HG02852 (cell line): Measurements from ENCODE around the gene MAD1L1.

Experiments
- ATAC-seq: cut with Tn5 transposase; IDR thresholded peaks from one replicate; pipeline ENCODE4 v1.9.1; 2021; ENCODE audit warnings: mild to moderate bottlenecking, moderate library complexity; ENCODE audit not compliant: unreplicated experiment

MAD1L1 gene

DNA sequence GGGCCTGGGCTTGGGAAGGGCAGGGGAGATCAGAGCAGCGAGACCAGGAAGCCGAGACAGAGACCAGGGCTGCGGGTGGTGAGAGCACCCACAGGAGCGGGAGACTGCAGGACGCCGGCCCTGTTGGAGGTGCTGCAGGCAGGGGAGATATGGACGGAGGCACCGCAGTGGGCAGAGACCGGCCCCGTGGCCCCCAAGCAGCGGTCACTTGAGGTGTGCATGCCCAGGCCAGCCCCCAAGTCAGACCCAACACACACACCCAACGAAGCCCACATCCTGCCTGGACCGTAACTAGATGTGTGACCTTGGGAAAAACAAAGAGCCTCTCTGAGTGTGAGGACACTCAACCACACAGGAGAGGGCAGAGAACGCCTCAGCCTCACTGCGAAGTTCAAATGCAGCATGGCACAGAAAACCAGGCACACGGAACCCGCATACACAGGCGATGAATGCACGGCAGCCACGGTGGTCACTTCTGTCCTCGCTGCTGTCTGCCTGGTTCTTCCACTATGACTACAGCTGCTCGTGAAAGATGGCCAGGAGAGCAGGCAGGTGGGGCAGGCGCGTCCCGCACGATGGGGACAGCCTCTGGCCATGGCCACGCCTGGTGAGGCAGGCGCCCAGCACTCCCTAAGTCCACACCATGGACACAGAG, 214.7 kb downstream of the MAD1L1 start:
- no peak for ATAC-seq

DNA sequence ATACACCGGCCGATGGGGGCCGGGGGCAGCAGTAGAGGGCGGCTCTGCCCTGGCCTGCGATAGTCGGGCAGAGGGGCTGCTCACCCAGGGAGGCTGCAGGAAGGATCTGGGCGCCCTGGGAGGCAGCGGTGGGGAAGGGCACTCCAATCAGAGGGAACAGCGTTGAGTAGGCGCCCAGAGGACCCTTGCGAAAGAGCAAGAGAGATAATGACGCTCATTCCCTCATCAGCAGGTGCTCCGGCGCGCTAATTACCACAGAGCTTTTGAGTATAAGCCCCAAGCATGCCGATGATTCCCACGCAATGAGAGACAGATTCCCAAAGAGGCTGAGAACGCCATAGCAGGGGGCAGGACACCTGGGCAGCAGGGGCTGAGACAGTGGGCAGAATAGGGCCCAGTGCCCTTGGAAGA, 215.3 kb downstream of the MAD1L1 start:
- ATAC-seq = no peak

DNA sequence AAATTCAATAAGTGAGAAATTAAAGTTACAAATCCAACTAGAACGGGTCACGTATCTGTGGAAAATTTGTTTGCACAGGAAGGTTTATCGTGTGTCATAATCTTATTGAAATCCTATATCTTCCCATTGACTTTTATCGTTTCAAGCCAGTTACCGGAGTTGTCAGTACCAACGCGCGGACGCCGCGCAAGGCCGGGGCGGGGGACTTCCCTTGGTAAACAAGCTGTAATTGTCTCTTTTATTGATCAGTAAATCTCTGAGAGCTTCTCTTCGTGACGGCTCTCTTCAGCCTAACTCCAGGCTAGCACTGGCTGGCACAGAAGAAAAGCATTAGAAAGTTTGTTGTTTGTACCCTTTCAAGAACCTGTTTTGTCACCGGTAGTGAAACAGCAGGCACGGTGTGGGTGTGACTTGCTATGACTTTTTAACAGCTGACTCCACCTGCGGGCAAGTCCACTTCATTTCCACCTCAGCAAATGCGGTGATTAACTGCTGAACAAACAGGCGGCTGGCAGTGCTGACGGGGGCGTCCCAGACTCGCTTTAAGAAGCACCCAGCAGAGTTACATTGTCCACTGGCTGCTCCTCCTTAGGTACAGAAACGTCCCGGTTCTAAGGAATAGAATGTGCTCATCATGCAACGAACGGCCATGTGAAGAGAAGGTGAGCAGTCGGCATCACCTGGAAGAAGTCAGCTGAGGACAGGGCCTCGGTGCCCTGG, 215.8 kb downstream of the MAD1L1 start:
- no peak for ATAC-seq

DNA sequence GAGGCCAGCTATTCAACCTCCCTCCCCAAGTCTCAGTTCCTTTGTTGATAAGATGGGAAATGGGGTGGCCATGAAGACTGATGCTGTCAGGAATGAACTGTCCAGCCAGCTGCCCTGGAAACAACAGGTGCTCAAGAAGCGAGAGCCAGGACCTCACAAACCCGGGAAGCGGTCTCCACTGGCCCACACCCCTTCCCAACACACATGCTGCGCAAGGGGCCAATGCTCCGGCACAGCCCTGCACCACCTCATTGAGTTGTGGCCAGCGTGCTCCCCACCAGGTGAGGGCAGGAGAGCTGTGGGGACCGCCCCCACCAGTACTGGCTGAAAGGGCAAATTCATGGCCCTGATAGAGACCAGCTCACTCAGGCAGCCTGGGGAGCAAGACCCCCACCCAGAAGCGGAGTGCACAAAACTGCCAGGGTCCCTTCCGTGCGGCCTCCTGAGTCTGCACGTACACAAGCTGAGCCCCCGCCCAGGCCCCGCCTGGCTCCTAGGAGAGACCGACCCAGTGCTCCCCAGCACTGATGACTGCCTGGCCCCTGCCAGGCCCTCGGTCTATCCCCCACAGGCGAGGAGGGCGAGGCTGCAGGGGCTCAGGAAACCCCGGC, 216.6 kb downstream of the MAD1L1 start:
- no peak for ATAC-seq

DNA sequence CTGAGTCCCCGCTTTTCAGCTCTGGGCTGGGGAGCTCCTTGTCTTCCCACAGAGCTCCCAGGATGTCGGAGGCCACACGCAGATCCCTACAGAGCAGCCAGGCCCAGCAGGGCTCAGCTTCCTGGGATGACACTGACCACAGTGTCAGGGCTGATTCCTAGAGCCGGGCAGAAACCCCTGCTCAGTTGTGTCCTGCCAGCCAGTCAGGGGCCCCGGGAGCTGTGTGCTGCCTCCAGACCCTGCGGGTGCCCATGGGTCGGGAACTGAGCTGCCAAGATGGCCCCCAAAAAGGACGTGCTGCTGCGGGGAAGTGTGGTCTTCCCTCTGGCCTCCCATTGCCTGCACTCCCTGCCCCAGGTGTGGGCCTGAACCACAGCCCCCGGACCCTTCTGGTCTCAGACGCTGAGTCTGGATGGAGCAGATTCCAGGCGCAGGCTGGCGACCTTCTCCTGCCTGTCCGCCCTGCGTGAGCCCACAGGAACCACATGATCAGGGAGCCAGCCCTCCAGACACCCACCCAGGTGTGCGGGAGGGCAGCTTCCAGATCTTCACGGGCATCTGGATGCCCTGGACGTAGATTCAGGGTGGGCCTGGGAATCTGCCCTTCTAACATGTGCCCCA, 217.4 kb downstream of the MAD1L1 start:
- no peak for ATAC-seq

- no peak for ATAC-seq
These were observed 218.1 kb downstream of the MAD1L1 start for GRCh38 chr7:2014391-2015241.

DNA sequence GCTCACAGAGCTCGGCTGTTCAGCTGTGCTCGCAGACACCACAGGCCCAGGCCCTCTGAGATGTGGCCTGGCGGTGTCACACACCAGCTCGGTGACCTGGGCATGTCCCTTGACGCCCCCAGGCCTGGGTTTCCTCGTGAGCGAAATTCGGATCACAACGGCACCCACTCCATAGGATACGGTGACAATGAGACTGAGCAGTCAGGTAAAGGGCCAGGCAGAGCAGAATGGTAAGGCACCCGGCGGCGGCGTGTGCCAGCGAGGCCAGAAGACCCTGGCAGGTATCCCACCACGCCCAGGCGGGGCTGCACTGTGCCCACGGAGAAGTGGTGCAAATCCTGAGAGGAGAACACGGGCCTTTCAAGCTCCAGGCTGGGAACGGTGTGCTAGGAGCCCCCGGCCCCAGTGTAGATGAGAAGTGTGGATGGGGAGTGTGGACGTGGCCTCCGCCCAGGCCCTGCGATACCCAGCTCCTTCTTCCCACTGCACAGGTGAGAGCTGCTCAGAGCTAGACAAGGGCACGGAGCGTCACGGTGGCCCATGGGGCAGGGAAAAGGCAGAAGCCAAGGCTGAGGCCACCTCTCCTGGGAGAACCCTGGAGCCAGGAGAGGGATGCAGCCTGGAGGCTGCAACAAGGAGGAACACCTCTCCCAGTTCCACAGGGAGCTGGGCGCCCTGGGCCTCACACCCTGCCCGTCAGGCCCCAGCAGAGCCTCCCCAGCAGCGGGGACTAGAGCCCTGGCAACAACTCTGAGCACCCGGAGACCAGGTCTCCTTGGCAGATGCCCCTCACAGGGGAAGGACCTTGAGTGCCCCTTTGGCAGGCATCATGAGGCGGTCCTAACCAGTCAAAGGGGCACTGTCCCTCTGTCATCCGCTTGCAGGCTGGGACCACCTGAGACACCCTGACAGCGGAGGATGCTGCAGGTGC, 219.1 kb downstream of the MAD1L1 start:
- no peak for ATAC-seq

GRCh38 chr7:2012981-2013380, 219.8 kb downstream of the MAD1L1 start:
- no peak for ATAC-seq

DNA sequence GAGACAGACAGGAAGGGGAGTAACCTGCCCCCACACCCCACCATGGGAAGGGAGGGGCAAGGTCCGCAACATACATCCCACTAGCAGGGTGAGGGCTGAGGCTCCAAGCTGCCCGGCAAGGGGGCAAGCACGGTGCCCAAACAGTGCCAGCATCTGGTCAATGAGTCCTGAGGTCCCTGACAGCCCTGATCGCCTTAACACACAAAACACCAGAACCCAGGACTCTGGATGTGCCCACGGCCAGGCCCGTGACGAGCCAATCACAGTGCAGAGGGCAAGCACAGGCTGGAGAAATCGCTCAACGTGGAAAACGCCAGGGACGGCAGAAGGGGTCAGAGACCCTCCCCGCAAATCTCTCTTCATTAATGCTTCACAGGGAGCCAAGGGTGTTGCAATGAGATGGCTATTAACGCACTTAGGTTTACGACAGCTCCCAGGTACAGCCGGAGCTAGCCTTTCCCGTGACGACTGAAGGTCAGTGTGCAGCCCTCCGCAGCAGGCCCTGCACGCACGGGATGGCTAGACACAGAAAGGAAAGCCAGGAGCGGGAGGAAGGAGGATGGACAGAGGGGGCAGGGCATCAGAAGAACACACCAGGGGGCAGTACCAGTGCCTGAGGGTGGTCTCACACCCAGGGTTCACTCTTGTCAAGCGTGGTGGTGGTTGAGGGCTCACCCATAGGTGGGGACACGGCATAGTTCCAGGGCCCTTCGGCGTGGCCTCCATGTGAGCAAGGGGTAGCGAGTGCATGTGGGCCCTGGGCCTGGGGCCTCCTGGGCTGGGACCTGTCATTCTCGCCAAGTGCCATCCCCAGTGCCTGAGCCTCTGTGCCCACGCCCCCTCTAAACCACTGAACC, 220.5 kb downstream of the MAD1L1 start:
- no peak for ATAC-seq

- no peak for ATAC-seq
These were observed 221.3 kb downstream of the MAD1L1 start for GRCh38 chr7:2011266-2012043.

DNA sequence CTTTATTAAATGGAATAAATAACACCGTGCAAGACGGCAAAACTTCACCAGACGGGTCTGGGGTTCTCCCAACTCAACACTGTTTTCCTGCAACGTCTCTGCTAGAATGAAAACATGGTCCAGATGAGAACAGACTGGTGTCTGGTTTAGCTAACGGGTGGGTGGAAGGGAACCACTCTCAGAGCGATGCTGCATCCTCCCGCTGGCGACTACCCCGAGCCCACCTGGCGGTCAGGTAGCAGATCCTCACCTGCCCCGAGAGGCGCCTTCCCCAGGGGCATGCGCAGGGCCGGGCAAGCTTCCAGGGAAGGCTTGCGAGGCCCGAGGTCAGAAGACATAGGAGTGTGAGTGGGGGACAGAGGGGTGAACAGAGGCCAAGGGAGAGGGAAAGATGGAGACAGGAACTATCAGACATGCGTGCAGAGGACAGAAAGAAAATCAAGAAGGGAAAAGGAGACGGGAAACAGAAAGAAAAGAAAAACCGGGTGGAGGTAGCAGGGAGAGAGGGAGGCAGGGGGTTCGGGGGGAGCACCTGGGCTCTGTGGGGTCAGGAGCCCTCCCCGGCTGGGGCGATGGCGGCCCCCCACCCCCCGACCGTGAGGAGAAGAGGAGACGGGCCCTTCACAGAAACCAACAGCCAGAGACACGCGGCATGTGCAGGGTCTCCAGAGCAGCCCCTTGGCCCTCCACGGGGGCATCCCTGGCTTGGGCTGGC, 222.0 kb downstream of the MAD1L1 start:
- ATAC-seq = no peak

DNA sequence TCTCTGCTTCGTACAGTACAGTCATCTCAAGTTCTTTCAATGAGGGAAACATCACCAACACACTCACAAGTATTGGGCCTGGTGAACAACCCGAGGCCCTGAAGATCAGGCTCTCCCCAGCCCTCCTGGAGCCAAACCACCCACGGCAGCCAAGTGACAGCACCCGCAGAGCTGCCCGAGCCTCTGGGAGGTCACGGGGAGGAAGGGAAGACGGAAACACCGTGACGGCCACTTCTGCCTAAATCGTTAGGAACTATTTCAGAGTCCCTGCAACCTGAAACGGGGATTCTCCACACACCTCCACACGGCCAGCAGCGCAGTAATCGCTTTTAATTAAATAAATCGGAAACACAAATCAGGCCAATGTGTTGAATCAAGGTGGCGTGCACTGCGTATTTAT, 222.6 kb downstream of the MAD1L1 start:
- no peak for ATAC-seq

- ATAC-seq = no peak
These were observed 223.2 kb downstream of the MAD1L1 start for GRCh38 chr7:2009541-2010001.

GRCh38 chr7:2008936-2009540, 223.7 kb downstream of the MAD1L1 start:
- ATAC-seq = no peak

- no peak for ATAC-seq
These were observed 224.4 kb downstream of the MAD1L1 start for GRCh38 chr7:2008101-2008935.

GRCh38 chr7:2007551-2007950, 225.2 kb downstream of the MAD1L1 start:
- ATAC-seq = no peak
